GM19240 (cell line): ENCODE measurements around the gene EVX2.

ENCODE experiments used
- DNase-seq: peaks from one replicate; pipeline ENCODE4 v3.0.0; 2011; ENCODE audit warnings: low spot score; ENCODE audit not compliant: insufficient read length

The EVX2 gene

DNA sequence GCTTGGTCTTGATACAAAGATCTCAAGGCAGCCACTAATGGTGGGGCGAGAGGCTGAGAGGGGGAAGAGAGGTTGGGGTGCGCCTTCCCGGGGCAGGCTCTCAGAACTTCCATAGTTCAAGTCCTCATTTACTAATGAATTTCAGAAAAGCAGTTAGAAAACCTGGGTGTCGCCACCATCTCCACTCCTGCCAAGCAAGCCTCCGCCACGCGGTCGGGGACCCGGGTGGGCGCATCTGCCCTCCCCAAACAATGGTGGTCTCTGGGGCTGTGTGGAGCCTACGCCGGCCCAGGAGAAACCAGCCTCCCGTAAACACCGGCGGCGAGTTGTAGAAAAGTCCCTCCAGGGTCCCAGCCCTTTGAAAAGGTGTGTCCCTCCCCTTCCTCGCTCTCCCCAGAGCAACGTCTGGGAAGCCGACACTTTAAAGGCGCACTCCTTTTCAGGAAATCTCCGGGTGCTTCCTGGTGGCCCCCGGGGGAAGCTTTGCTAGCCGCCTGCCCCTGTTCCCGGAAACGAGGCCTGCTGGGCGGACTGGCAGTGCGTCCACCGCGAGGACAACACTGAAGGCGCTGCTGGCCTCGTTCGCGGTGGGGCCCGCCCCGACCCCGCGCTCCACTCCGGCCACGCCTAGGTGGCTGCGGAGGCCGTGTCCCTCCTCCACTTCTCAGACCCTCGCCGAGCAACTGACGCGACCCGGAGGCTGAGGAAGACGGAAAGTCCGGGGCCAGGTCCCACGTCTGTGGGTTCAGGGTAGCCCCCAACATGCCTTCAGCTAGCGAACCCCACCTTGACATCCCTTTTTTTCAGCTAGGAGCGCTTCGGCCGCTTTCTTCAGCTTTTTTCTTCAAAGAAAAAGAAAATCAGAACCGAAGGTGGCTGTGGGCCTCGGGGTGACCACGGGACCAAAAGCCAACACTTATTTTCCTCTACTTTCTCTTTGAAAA, 16.8 kb downstream of the EVX2 start:
- no peak for DNase-seq

DNA sequence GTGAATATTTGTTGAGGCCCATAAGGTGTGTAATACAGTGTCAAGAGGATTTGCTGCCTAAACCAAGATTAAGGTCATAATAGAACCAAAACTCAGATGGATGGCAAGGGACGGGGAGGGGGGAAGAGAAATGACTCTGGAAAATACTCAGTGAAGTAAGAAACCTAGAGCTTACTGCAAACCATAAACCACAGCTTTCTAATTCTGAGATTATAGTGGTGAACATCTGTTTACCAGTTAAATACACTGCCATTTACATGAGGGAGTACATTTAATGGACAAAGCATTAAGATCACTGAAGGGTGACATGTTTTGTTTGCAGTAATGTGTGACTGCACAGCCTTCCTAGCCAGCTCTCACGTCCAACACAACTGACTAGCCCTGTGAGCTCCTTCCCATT, 19.8 kb downstream of the EVX2 start:
- no peak for DNase-seq

DNA sequence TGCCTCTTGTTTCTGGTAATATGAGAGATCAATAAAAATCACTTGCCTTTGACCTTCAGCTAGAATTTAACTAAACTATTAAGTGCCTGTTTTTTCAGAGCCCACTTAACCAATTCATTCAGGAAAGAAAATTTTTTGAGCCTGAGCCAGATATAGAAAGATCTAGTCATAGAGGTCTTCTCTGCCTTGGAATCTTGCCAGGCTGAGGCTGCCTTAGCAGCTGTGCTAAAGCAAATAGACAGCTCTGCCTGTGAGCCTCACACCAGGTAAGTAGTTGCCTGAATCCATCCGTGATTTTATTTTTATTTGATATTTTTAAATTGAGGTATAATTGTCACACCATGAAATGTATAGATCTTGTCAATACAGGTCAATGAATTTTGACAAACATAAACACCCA, 27.4 kb downstream of the EVX2 start:
- no peak for DNase-seq

DNA sequence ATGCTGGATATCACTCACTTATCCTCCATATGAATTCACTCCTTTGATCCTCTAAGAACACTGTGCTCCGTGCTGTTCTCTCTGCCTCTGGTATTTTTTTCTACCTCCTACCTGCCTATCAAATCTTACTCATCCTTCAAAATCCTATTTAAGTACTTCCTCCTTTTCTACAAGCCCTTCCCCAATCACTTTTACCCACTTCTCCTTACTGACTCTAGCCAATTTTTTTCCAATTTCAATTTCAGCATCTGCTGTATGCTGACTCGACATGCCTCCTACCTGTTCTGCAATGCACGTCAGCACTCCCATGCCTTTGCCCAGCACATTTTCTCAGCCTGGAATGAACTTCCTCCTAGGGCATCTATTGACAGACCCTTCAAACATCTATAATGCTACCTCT, 44.4 kb downstream of the EVX2 start:
- DNase-seq: no peak

DNA sequence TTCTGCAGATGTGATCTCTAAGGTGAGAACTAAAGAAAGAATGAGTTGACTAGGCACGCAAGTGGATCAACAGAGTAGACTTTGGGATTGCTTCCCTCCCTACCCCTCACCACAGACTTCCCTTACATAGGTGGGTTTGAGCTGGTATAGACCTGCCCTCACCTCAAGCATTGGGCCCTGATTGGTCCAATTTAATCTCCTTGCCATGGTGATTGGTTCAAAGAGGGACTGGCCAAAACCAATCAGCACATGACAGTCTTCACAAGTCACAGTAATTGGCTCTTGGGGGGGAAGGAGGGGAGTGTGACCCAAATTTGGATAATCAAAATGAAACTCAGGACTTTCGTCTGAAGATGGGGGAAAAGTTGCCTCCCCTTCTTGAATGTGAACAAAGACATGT, 45.1 kb downstream of the EVX2 start:
- DNase-seq: no peak

DNA sequence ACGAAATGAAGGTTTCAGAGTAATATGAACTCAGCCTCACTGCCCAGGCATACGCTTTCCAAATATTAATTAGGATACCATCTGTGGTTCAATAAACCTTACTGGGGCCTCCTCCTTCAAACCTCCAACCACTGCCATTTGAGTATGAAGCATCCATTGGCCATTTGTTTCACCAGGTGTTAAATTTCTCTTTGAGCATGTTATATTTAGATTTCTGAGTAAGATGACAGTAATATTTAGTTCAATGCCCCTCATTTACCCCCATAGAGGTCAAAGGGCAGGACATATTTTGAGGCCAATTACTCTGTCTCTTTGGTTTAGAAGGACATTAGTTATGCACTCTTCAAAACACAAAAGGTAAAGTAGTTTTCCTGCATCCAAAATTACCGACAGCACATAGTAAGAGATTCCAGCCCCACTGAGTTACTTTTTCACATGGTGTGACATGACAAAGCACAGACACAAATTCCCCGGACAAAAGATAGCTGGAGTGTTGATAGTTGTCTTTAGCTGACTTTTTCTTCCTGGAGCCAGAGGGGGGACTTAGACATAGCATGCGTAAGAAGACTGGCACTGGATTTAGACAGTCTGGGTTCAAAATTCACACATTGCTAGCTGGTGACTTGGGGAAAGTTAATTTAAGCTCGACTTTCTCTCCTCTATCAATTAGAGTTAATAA, 48.6 kb downstream of the EVX2 start:
- DNase-seq: no peak

DNA sequence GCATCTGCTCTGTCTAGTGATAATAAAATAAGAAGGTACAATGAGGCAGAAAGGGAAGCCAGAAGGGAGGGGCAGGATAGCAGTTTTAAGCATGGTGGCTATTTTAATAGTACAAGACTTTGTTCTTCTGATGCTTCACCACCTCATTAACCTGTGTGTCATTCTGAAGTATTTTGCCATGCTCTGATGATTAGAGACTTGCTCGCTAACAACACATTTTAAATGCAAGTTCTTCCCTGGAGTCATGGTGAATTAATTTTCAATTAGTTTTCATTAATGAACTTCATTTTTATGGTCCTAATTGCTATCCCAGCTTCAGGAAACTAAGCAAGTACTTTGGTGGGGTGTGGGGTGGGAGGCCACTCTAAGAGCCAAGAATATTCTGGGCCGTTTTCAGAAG, 56.0 kb downstream of the EVX2 start:
- DNase-seq: no peak
